ENCODE data around the gene SYT2.
A peak's percentile ranks its signal among the peaks of the same experiment; 100 is the strongest.
"Not testable (repeated sequence)": the region's sequence is repeated elsewhere in the genome, so short reads cannot be mapped to it uniquely, and the experiment has no call there.

Gene SYT2

GRCh38 chr1:202710070-202711045 lies at the start of gene SYT2:
TSS of gene SYT2 (minus strand) at chr1:202710454. CDS start at chr1:202605772, 104,682 bp downstream.
- DNase-seq = peak; percentile 3

GRCh38 chr1:202756391-202756790 lies 46.1 kb upstream of the SYT2 start:
- no peak for DNase-seq

- DNase-seq = no peak
Measured at GRCh38 chr1:202754293-202754692, 44.0 kb upstream of the SYT2 start.

- no peak for DNase-seq
Measured at GRCh38 chr1:202752774-202753173, 42.5 kb upstream of the SYT2 start.

- no peak for DNase-seq
Measured at GRCh38 chr1:202750761-202751160, 40.5 kb upstream of the SYT2 start.

- no peak for DNase-seq
Measured at GRCh38 chr1:202750024-202750423, 39.8 kb upstream of the SYT2 start.

- no peak for DNase-seq
Measured at GRCh38 chr1:202745323-202745888, 35.2 kb upstream of the SYT2 start.

- not testable (repeated sequence) for DNase-seq
Measured at GRCh38 chr1:202744770-202745169, 34.5 kb upstream of the SYT2 start.

- no peak for DNase-seq
Measured at GRCh38 chr1:202742496-202742895, 32.2 kb upstream of the SYT2 start.

- DNase-seq = no peak
Measured at GRCh38 chr1:202733251-202733650, 23.0 kb upstream of the SYT2 start.

- DNase-seq = no peak
Measured at GRCh38 chr1:202728951-202729350, 18.7 kb upstream of the SYT2 start.

- DNase-seq = no peak
Measured at GRCh38 chr1:202725526-202725925, 15.3 kb upstream of the SYT2 start.

- no peak for DNase-seq
Measured at GRCh38 chr1:202723708-202724107, 13.5 kb upstream of the SYT2 start.

- DNase-seq = not testable (repeated sequence)
Measured at GRCh38 chr1:202723046-202723445, 12.8 kb upstream of the SYT2 start.

GRCh38 chr1:202716654-202717053 lies 6.4 kb upstream of the SYT2 start:
- no peak for DNase-seq

- not testable (repeated sequence) for DNase-seq
Measured at GRCh38 chr1:202714202-202714601, 3.9 kb upstream of the SYT2 start.

GRCh38 chr1:202713110-202713509 lies 2.9 kb upstream of the SYT2 start:
- peak; percentile 56 for DNase-seq

- no peak for DNase-seq
Measured at GRCh38 chr1:202711949-202712635, 1.8 kb upstream of the SYT2 start.

GRCh38 chr1:202709276-202710041 lies 795 bp downstream of the SYT2 start:
- no peak for DNase-seq

- no peak for DNase-seq
Measured at GRCh38 chr1:202708456-202709275, 1.6 kb downstream of the SYT2 start.

GRCh38 chr1:202706851-202707250 lies 3.4 kb downstream of the SYT2 start:
- no peak for DNase-seq

GRCh38 chr1:202704601-202705000 lies 5.7 kb downstream of the SYT2 start:
- DNase-seq = no peak
